ENCODE results near the gene FHOD3.
"Not testable (repeated sequence)": the region's sequence is repeated elsewhere in the genome, so short reads cannot be mapped to it uniquely, and the experiment has no call there.

FHOD3 gene

DNA sequence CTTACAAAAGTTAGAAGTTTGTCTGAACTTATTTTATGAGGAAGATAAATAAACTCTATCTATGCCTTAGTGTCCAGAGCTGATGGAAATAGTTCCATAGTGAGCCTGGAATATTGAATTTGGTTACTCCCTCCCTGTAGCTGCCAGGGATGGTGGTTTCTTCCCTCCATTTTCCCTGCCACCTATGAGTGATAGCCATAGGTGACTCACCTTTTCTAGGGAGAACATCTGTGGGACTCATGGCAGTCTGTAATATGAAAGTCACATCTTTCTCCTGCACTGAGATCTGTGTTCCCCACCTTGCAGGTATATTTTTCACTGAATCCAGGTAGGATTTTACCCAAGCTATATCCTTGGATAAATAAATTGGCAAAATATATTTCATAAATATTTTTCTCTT is 382.5 kb downstream of the FHOD3 start:
- FAIRE-seq, result no peak

DNA sequence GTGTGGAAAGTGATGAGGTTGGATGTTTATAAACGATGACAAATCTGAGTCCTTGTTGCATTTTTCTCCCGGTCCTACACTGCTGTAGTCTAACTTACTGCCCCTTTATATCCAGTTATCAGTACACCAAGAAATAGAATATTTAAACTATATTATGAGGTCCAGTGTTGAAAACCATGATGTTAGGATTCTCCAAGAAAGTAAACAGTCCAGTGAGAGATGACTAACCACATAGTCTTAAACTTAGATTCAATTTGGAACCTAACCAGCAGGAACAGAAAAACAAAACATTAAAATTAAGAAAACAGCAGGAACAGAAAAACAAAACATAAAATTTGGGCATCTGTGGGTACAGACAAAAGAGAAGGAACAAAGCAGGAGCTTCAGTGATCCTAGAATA is 388.1 kb downstream of the FHOD3 start:
- FAIRE-seq, result no peak

DNA sequence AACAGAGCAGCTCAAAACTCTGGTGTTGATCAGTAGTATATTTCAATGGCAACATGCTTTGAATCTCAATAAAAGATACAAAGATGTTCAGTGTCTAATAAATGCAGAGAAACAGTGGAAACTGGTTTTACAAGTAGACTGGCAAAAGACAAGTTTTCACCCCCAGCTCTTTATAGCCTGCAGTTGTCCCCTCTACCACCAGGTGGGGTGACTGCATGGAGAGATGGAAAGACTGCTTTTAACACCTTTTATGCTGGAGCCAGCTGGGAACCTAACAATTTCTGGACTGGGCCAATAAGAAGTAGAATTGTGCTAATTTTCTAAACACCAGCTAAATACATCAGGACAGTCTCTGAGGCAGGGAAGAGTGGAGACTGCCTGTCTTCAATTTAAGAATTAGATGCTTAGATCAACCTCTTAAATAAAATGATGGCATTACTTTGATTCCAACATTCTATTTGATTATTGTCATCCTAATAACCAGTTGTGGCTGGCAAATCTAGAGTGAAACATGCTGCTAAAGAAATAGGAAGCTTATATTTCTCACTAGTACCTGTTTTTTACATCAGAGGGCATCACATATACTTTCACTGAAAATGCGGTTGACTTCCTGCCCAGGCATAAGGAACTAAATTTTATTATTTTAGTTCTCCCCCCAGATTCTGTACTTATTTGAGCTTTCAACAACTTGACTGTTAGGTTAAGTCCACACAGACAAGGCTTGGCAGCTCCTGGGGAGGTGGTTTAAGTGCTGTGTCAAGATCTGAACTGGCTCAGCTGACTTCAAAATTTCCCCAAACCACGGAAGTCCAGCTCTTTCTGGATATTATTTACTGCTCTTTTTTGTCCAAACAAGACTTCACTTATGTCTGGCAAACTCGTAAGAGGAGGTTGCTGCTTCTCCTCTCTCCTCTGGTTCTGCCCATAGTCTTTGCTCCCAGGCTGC is 390.8 kb downstream of the FHOD3 start:
- peak; percentile 71 for FAIRE-seq

DNA sequence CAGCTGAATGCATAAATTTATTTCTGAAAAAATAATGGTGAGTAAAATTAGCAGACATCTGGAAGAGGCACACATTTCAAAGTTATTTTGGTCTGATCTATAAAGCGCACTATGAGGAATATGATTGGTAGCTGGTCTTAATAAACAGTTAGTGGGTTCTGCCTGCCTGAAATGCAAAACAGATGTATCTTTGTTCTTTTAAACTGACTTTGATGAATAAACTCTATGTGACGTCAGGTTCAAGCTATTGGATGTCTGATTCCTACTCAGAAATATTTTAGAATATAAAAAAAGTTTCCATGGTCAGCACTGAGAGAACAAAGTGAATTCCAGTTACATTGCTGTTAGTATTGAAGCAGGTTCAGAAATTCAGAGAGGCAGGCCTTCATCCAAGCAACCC is 394.9 kb downstream of the FHOD3 start:
- no peak for FAIRE-seq

DNA sequence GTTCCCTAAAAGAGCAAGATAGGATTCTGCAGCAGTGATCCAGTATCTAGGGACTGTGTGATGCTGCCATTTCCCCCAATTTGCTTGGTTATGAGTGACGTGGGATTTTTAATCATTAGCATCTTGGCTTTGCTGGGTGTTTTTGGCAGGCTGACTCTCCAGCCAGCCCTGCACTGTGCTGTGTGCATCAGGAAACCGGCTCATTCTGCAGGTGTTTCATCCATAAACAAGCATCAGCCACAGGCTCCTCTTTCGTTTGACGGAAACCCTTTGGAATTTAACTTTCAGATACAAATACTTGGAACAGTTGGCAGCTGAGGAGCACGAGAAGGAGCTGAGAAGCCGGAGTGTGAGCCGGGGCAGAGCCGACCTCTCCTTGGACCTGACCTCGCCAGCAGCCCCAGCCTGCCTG is 395.4 kb downstream of the FHOD3 start:
- FAIRE-seq, result no peak

DNA sequence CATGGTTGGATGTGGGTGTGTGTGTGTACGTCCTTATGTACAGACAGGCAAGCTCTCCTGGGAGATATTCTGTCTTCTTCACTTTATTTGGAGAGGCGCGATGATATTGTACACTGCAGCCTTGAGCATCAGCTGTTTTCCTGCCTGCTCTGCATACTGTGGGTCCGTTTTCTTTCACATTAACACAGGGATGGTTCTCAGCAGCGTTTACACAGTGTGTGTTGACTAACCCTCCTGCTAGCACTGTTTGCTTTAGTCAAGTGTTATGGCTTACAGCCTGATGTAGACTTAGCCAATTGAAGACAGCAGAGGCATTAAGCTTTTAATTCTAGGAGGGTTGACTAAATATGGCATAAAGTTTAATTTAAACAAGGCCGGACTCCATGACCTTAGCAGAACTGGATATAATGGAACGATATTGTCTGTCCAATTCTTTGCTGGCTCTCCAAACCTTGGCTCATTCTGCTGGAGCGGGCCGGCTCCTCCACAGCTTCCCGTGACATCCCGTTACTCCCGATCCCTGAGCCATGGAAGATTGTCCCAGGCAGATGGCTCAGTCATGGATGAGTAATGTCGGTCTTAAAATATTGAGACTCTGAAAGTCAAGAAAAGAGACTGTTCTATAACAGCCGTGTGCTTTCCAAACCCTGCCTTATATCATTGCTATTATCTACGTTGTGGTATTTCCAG is 396.6 kb downstream of the FHOD3 start:
- FAIRE-seq, result no peak

DNA sequence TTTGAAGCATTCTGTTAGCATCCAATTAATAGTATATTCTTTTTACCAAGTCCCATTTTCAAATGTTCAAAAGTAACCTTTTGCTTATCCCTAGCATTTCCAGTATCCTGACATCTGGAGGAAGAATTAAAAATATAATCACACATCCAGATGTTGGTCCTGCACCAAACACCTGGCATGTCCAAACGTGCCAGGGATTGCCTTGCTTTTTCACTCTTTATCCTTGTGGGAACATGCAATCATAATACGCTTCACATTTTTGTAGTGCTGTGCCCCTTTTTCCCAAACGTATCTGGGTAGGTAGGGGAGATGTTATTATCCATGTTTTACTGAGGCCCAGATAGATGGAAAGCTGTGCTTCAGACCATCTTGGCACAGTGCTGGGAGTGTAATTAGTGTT is 398.3 kb downstream of the FHOD3 start:
- no peak for FAIRE-seq

DNA sequence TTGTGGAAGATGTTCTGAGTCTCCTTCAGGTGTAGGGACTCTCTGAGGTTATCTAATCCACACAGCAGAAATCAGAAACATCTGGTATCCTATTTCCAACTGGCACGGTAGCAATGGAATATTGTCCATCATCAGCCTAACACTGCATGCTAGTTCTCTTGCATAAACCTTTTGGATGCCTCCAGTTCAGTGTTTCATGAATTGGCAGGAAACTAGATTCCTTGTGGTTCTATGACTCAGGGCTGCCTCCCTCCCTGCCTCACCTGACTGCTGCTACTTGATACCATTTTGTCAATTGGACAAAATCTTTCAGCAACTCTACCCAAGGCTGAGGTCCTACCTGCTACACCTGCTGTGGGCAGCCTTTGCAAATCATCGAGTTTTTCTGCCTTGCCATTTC is 400.4 kb downstream of the FHOD3 start:
- FAIRE-seq, result no peak

DNA sequence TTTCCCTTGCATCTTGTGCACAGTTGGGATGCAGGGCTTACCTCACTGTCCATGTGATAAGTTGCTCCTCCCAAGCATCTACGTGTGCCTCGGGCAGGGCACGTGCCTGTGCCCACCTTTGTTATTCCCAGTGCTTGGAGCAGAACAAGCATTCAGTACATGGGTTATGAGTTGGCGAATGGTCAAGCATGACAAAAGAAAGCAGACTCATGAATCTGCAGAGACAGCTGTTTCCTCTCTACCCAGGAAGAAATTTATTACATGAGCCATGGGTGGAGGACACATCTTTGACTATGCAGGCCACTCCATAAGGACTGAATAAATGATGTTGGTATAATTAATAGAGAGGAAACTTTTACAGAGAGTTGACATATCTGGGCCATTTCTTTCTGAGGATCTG is 403.4 kb downstream of the FHOD3 start:
- FAIRE-seq, result no peak

DNA sequence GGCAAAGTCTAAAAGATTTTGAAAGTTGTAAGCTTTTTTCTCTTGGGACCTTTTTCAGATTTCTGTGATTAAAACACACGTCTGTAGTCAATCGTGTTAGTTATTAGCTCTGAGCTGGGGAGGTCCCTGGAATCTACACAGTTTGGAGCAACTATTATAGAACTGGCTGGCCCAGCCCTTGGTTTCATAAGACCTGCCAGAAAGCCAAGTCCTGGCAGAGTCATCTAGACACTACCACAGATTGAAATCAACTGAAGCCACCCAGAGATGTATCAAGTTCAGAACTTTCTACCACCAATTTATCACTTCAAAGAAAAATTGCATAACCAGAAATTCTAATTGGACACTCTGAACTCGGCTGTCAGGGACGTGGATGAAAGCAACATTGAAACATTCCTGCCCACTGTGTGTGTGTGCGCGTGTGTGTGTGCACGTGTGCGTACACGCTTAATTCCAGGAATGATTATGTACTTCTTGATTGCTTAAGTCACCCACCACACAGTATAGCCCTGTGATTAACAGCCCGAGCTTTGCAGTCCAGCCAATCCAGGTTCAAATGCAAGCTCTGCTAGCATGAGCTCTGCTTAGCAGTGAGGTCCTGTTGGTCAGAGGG is 405.0 kb downstream of the FHOD3 start:
- FAIRE-seq, result no peak

DNA sequence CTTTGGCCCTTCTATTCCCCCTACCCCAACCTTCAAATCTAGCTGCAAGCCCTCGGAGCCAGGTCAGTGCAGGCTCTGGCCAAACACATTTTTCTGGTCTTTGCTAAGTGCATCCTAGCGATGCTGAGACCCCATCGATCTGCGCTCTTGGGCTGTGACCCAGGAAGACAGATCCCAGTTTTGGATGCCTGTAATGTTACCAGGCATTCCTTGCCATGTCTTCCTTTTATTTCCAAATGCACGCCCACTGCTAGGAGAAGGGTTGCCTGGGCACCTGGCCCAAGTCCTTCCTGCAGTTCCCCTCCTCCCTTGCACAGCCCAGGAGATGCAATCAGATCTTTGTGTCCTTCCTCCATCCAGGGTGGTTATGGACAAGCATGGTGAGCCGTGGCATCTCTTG is 406.6 kb downstream of the FHOD3 start:
- FAIRE-seq, result no peak

DNA sequence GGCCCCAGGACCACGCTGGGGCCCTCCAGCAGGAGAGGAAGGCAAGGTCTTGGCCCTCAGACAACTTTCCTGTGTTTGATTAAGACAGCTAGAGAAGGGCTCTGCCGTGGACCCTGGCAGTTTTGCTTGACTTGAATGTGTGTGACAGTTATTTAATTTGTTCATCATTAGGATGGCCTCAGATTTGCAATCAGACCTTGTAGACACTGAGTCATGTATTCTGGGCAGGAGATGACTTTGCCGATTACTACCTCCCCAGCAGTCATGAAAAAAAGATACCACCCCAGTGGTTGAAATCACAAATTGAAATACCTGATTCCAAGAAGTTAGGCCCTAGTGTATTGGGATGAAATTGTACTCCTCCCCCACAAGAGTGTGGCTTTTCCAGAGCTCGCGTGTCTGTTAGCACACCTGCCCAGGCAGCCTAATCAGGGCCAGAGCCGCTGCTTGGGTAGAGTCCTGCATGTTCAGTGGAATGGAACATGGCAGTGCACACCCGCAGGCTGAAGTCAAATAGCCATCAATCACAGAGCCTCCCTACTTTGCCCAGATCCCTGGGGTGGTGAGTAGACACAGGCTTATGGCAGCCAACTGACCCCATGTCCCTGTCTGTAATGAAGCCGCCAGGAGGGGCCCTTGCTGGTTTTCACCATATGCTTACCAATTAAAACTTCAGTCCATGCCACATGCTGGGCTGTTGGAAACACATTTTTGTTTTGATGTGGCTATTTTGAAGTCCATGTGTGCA is 408.8 kb downstream of the FHOD3 start:
- no peak for FAIRE-seq

DNA sequence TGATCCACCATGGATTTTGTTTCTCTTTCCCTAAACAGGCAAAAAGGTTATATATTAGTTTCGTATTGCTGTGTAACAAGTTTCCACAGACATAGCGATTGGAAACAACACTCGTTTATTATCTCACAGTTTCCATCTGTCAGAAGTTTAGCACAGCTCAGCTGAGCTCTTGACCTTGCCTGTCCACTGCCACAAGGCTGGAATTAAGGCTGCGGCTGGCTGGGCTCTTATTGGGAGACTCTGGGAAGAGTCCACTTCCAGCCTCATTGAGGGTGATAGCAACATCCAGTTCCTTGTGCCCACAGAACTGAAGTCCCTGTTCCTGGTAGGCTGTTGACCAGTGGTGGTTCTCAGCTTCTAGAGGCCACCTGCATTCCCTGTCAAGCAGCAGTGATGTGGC is 410.9 kb downstream of the FHOD3 start:
- FAIRE-seq, result no peak

DNA sequence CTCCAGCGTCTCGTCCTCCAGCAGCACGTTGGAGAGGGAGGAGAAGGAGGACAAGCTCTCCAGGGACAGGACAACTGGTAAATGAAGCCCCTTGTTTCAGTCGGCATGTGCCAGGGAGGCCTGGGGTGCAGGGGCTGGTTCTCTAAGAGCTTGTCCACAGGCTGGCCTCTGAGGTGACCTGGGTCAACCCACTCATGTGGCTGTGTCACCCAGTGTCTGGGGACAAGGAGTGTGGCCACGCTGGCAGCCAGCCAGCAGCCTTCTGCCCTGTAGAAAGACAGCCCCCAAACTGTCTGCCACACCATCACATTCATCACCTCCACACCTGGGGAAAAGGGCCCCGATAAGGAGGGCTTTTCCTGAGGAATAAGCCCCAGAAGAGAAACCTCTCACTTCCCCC is 411.8 kb downstream of the FHOD3 start:
- FAIRE-seq, result no peak

DNA sequence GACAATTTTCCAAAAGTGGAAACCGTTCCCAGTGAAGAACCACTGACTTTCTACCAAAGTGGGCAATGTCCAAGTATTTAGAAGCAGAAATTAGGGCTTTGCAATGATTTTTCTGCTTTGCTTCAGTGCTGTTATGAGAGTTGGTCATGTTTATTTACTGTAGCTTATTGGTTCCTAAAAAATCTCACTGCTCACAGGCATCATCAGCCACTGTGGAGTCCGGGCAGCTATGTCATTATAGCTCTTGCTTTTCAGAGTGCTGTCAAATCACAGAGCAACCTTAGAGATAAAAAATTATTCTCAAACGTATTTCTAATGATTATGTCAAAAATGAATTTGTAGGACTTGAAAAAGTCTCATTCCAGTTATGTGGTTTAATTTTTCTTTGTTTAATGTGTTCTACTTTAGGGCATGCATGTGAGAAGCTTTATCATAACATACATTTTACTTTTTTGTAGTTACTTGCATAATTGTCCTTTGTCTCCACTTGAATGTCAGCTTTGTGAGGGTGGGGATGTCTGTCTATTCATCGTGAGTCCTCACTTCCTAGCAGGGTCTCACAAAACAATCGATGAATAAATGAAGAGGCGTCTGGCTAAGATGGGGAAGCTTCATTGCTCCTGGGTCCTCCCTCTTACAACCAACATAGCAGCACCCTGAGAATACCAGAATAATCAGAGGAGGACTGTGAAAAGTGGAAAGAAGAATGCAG is 413.7 kb downstream of the FHOD3 start:
- no peak for FAIRE-seq

DNA sequence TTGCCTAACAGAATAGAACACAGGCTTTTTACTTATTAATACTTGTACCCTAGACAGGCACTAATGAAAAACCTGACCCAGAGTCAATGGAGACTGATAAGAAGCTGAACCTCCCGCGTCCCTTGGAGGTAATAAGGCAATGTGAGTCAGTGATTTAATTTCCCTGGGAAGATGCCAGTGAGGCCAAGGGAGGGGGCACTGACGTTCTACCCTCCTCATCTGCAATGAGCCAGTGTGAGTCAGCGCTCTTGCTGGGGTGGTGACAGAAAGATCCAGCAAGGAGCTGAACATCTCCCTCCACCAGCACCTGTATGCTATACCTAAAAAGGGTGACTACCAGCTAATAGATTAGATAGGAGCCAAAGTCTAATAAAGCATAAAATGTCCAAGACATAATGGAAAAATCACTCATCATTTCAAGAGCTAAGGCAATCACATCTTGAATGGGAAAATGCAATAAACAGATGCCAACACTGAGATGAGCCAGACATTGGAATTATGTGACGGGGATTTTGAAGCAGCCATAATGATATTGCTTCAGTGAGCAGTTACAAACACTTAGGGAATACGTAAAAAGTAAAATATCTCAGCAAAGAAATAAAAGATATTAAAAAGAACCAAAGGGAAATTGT is 414.4 kb downstream of the FHOD3 start:
- FAIRE-seq, result no peak

DNA sequence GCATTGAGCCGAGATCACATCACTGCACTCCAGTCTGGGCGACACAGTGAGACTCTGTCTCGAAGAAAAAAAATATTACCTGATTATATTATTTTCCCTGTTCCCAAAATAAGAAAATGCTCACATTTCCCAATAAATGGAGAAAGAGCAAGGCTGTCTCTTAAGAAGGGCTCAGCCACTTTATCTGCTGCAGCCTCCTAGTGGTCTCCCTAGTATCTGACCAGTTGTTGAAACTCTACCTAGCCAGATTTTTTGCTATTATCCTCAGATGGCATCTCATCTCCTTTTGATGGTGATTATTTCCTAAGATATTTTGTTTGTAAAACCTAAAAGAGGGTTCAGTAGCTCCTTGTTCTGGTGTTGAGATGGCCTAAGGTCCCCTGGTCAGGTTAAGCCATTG is 417.0 kb downstream of the FHOD3 start:
- no peak for FAIRE-seq

DNA sequence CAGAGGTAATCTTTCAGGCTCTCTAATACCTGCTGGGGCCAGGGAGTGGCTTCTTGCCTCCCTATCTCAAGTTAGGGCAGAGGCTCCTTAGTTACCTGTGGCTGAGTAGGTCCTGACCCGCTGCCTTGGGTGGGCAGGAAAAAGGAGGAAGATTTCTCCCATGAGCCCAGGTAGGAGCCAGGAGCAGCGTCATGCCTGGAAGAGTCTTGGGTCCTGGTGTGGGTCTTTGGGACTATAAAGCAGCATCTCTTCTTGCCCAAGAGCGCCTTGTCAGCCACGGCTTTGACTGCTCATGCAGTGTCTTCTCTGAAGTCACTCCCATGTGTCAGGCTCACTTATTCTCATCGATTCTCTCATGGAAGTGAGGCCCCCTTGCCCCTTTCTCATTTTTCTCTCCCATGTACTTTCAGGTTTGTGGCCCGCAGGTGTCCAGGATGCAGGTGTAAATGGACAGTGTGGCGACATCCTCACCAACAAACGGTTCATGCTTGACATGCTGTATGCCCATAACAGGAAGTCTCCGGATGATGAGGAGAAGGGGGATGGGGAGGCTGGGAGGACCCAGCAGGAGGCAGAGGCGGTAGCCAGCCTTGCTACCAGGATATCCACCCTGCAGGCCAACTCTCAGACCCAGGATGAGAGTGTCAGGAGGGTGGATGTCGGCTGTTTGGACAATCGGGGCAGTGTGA is 420.1 kb downstream of the FHOD3 start:
- FAIRE-seq, result no peak

DNA sequence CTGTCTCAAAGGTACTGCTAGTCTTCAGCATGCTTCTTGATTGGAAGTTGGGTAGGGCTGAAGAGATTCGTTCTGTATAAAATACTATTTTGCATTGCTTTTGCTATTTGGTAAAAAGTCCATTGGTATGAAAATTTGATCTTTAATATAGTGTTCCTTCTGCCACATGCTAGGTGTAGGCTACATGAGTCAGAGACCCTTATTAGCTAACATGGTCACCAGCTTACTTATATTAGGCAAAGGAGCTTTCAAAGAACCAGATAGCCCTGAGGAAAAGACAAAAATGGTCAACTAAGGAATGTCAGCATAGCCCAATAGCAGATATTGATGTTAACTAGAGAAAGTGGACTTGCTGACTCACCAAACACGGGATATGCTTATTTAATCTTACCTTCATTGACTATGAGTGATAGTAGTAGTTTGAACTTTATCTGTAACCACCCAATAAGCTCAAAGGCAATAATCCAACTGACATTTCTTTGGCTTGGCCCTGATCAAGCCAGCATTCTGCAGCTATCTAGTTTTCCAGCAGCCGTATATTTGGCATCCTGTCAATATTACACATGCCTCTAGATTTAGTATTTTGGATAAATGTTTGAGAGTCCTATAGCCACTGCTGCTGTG is 421.3 kb downstream of the FHOD3 start:
- FAIRE-seq, result no peak

DNA sequence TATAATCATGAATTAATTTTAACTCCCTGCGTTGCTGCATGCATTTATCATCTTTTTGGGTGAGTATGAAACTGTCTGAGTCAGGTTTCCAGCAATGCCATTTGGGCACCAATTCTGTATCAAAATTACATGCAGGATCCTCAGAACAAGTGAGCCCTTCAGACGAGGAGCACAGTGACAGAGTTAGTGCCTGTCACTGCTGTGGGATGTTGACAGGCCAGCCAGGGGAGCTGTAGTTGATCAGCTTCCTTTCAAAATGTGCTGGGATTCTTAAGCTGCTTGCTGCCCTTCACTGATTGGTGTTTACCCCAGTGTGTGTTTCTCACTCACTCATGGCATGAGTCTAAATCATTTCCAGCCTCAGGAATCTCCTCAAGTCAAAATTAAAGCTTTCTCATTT is 422.1 kb downstream of the FHOD3 start:
- no peak for FAIRE-seq

DNA sequence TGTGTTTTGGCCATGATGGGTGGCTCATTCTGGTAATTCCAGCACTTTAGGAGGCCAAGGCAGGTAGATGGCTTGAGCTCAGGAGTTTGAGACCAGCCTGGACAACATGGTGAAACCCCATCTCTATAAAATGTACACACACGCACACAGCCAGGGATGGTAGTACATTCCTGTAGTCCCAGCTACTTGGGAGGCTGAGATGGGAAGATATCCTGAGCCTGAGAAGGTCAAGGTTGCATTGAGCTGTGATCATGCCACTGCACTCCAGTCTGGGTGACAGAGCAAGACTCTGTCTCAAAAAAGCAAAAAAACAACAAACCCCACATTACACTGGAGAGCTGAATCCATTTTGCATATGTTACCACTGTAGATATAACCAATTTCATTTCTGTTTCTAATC is 423.8 kb downstream of the FHOD3 start:
- FAIRE-seq, result not testable (repeated sequence)

Measured in G401.6 (cell line).